GM18870 (cell line): ENCODE data around the gene ASB14.
A peak's percentile ranks its signal among the peaks of the same experiment; 100 is the strongest.

Source experiments
- ATAC-seq: cut with Tn5 transposase; IDR thresholded peaks from one replicate; pipeline ENCODE4 v1.9.1; 2021; ENCODE audit warnings: moderate library complexity; ENCODE audit not compliant: unreplicated experiment

The ASB14 gene

DNA sequence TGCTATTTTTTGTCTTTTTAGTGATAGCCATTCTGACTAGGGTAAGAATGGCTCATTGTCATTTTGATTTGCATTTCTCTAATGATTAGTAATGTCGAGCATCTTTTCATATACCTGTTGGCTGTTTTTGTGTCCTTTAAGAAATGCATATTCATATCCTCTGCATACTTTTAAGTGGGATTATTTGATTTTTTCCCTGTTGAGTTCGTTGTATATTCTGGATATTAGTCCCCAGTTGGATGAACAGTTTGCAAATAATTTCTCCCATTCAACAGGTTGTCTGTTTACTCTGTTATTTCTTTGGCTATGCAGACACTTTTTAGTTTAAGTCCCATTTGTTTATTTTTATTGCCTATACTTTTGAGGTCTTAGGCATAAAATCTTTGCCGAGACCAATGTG lies 30.6 kb downstream of the ASB14 start:
- ATAC-seq = no peak

DNA sequence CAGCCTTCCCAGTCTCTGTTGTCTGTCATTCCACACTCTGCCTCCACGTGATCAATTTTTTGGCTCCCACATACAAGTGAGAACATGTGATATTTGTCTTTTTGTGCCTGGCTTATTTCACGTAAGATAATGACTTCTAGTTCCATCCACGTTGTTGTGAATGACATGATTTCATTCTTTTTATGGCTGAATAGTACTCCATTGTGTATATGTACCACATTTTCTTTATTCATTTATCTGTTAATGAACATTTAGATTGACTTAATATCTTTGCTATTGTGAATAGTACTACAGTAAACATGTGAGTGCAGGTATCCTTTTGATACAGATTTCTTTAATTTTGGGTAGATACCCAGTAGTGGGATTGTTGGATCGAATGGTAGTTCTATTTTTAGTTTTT lies 31.4 kb downstream of the ASB14 start:
- ATAC-seq = no peak

DNA sequence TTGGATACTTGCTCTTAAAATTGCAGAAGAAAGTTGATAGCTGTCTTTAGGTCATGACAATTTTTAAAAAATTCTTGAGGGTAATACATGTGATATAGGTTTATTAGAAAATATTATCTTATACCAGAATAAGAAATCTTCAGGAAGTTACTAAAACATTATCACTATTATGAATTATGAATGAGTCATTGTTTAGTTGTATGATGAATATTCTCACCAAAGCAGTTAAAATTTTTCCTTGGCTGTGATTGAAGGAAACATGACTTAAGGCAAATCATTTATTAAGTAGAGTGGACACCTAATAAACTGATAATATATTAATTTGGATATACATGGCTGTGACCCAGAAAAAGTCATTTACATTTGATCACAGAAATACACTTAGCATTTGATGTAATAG lies 34.8 kb downstream of the ASB14 start:
- ATAC-seq = no peak

DNA sequence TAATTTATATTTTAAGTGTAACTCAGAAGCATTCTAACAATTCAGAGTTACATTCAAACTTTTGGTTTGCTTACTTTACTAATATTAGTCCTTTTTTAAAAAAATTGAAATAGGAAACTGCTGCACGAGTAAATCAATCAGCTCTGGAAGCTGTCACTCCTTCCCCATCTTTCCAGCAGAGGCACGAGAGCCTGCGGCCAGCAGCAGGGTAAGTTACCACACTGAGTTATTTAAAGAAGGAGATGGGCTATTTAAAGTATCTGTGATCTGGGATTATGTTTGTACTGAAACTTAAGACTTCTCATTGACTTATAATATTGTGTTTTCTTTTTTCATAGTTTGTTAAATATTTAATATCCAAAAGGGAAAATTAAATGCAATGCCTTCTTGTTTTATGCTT lies 35.6 kb downstream of the ASB14 start:
- ATAC-seq = no peak

DNA sequence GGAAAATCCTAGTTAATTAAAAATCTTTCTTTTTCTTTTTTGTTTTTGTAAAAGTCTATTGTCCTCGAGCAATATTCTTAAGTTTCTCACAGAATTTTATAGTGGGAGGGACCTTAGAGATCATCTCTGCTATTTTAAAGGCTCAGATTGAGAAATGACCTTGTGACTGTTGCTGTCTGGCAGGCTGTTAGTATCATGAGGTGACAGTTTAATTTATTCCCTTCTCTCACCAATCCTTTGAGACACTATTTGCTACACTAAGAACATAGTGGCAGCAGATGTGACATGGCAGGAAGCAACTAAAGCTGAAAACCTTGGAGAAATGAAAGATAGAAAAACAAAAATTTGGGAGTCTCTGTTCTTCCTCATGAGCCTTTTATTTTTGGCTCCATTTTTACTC lies 40.1 kb downstream of the ASB14 start:
- ATAC-seq = no peak

DNA sequence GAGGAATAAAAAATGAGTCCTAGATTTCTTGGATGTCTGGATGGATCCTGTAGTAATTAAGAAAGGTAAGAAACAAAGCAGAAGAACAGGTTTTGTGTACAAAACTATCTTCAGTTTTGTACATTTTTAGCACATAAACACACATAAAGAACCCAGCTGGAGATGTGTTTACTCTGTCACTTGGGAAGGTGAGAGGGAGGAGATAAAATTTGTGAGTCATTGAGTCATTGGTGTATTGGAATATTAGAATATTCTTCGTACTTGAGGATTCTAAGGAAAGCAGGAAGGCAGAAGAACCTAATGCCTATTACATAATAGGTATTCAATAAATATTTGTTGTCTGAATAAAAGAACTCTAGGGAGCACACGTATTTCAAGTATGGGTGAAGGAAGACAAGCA lies 47.5 kb downstream of the ASB14 start:
- no peak for ATAC-seq

DNA sequence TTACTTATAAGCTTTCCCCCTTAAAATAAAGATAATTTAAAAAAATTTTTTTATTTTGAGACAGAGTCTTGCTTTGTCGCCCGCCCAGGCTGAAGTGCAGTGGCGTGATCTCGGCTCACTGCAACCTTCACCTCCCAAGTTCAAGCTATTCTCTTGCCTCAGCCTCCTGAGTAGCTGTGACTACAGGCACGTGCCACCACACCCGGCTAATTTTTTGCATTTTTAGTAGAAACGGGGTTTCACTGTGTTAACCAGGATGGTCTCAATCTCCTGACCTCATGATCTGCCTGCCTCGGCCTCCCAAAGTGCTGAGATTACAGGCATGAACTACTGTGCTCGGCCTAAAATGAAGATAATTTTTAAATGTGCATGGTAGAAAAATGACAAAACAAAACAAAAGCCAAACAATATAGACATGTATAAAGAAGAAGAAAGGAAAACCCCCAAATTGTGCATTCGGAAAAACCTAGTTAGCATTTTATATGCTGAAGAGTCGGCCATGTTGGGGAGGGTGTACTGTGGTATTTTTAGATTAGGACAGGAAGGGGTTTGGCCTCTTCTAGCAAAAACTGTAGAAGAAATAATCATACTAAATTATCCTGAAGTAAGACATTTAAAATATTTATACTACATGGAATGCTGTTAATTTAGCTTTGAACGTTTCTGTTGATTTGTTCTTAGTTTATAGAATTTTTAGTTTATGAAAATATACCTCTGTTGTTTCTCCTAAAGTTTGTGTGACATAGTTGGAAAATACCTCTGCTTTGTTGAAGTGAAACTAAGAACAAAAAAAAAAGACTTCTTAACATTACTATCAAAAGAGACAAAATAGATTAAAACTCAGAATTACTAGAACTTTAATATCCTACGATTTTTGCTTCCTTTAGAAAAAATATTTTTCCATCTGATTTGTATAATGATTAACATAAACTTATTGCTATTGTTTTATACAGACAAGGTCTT lies 57.6 kb downstream of the ASB14 start:
- no peak for ATAC-seq

DNA sequence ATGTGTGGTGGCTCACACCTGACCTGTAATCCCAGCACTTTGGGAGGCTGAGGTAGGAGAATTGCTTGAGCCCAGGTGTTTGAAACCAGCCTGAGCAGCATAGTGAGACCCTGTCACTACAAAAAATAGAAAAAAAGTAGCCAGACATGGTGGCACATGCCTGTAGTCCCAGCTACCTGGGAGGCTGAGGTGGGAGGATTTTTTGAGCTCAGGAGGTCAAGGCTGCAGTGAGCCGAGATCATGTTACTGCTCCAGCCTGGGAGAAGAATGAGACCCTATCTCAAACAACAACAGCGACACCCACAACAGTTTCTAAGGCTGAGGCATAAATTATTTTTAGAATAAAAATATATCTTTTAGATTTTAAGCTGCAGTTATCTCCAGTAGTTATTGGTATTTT lies 58.7 kb downstream of the ASB14 start:
- no peak for ATAC-seq

DNA sequence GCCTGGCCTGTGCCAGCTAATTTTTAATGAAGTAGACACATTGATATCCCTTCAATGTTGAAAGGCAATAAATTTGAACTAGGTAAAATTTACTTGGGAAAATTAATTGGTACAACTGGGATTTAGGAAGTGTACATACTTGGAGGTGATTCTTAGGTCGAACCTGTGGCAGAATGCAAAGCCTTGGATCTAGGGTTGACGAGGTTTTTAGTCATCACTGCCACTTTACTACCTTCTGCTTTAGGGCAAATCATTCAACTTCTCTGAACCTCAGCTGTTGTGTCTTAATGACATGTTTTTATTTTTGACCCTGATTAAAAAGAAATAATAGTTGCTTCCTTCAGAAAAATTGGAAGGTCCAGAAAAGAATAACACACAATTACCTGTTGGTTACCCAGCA lies 62.5 kb downstream of the ASB14 start:
- no peak for ATAC-seq

DNA sequence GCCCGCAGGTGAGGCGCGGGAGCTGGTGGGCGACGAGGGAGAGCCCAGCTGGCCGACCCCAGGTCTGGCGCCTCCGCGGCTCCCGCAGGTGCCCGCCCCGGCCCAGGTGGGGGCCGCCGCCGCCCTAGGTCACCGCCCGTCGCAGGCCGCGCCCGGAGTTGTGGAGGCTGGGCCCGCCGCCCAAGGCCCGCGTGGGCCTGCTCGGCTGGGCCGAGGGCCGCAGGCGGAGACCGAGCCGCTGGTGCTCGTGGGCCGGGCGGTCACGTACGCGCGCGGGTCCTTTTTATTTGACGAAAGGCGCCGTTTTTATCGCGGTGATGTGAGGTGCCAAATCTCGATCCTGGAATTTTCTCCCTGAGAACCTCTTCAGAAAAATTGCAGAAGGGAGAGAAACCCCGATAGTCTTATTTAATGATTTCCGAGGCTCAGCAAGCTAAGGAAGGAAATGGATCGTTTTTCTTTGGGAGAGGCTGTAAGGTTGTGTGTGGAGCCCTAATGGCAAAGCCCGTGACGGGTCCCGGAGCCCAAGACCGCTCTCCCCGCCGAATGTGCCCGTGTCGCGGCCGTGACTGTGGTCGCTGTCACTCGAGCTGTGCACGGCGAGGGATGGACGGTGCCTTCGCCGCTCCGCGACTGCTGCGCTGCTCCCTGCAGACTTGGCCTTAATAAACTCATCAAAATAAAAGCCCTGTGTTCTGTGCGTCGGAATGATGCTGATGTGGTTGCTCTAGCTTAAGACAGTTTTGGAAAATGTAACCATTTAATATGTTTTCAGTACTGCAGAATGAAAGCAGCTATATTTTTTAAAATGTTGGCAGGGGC lies 64.3 kb downstream of the ASB14 start:
- peak; percentile 33 for ATAC-seq

DNA sequence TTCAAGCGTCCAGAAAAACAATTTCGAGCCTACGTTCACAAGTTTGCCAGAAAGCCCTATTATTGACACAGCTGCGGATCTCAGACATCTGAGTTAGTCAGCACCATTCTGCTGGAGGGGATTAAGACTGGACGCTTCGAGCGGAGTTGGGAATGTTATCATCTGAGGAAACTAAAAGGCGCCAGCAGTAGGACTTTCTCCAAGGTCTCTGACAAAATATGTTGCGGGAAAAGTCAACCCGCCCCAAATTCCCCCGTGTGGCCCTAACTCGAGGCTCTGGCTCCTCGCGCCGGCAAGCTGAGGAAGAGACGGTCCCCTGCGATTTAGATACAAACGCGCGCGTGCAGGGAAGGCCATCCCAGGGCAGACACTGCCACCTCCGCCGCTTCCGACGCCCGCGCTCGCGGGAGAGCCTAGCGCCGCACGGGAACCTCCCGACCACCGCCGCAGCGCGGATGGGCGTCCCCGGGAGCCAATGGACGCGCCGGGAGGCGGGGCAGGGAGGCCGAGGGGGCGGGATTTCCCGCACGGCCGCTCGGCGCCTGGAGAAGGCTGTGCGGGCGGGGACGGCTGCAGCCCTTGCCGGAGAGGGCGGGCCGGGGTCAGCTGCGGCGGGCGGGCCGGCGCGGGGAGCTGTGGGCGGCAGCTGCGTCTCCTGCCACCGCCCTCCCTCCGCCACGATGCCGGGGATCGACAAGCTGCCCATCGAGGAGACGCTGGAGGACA lies 65.1 kb downstream of the ASB14 start, which contains the start of gene APPL1:
APPL1 (plus strand) TSS at position 526 of the 726 bp plus-strand sequence; CDS start at position 681, 155 bp downstream.
- peak; percentile 54 for ATAC-seq

DNA sequence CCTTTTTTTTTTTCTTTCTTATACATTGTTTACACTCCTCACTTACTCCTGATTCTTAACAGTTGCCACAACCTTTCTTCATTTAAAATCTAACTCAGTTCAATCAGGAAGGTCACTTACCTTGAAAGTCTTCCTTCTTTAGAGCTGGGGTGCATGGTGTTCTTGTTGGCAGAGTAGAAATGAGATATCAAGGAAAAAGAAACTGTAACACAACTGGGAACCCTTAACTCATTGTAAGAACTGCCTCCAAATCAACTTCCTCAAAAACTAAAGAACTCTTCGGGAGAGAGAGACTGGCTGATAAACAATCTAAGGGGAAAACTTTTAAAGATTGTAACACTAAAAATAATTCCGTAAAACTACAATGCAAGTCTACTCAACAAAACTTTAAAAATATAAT lies 66.3 kb downstream of the ASB14 start:
- ATAC-seq = no peak

DNA sequence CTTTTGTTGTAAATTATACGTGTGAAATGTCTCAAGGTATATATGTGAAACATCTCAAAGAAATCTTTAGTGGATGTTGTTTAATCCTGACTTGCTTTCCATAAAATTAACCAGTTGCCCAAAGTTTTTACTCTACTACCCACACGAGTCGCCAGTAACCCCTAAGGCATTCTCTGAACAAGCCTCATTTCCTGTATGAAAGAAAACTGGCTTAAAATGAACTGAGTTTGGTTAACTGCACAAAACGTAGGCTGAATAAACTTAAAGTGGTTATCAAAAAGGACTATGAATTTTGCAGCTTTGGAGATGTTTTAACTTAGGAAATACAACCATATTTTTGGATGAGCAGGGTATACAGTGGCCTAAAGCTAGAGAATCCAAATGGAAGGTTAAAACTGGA lies 67.6 kb downstream of the ASB14 start:
- ATAC-seq = no peak

DNA sequence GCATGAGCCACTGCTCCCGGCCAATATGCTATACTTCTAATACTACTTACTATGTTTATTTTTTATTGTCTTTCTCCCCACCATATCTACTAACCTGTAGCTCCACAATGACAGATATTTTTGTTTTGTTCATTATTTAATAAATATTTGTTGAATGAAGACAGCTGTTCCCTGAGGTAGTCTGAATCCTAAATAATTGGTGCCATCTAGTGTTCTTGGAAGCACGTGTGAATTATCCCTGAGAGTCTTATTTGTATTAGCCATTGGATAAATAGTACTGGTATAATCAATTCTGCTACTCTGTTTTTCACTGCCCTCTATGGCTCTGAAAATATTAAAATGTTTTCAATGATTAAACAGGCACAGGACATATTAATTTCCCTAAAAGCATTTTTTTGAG lies 70.6 kb downstream of the ASB14 start:
- no peak for ATAC-seq
